ENCODE data around the gene MAPKAPK3.

MAPKAPK3 gene

DNA sequence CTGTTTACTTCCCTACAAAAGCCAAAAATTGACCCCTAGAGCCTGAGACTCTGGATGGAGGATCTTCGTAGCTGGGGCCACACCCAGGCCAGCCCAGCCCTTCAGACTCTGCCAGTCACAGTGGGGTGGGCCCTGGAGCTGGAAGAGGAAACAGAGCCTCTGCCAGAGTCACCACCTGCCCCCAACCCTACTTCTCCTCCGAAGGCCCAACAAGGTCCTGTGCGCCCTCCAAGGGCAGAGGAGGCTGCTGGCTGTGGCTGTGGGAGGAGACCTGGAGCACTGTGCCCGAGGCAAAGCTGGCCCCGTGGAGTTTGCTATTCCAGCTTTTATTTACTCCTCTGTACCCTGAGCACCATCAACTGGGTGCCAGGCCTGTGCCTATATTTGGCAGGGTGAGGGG is 24.4 kb upstream of the MAPKAPK3 start:
- no peaks in the 10 kb centered on the region for H3K27me3 ChIP-seq (ENCODE audit: insufficient read depth, low read length, poor library complexity, severe bottlenecking)
- TF ChIP-seq, protein P1, sequence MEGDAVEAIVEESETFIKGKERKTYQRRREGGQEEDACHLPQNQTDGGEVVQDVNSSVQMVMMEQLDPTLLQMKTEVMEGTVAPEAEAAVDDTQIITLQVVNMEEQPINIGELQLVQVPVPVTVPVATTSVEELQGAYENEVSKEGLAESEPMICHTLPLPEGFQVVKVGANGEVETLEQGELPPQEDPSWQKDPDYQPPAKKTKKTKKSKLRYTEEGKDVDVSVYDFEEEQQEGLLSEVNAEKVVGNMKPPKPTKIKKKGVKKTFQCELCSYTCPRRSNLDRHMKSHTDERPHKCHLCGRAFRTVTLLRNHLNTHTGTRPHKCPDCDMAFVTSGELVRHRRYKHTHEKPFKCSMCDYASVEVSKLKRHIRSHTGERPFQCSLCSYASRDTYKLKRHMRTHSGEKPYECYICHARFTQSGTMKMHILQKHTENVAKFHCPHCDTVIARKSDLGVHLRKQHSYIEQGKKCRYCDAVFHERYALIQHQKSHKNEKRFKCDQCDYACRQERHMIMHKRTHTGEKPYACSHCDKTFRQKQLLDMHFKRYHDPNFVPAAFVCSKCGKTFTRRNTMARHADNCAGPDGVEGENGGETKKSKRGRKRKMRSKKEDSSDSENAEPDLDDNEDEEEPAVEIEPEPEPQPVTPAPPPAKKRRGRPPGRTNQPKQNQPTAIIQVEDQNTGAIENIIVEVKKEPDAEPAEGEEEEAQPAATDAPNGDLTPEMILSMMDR (conservative IDR thresholded peaks at IDR 0.05; ENCODE audit: low read length) = no peak
- no peak for TF ChIP-seq EZH2phosphoT487 (IDR thresholded peaks at IDR 0.05; ENCODE audit: borderline replicate concordance)
- no peaks in the 10 kb centered on the region for H3K9me3 ChIP-seq (ENCODE audit: insufficient read depth, low read depth, low read length)
- no peaks in the 10 kb centered on the region for H4K20me1 ChIP-seq (ENCODE audit: insufficient read depth, low read length, poor library complexity, severe bottlenecking)
- no peak overlapping the region for H2AFZ ChIP-seq (ENCODE audit: low read length)
- H3K9ac ChIP-seq (ENCODE audit: low read depth, low read length, poor library complexity, severe bottlenecking) = no peak overlapping the region
- no peaks in the 10 kb centered on the region for H3K79me2 ChIP-seq (ENCODE audit: insufficient read depth, low read length)
- peaks cover 11% of the 10 kb centered on the region for H3K4me1 ChIP-seq (ENCODE audit: insufficient read depth, low read length, poor library complexity, severe bottlenecking)
- no peak overlapping the region for H3K4me2 ChIP-seq (ENCODE audit: low read depth, low read length, poor library complexity, severe bottlenecking)
- no peaks in the 10 kb centered on the region for H3F3A ChIP-seq (ENCODE audit: low read depth)
- no peak overlapping the region for H3K4me3 ChIP-seq (ENCODE audit: low read length, poor library complexity, severe bottlenecking)
- no peaks in the 10 kb centered on the region for H3K9me2 ChIP-seq (replicated peaks; ENCODE audit: low read depth, low read length)
- H3K36me3 ChIP-seq (ENCODE audit: insufficient read depth, low read length) = no peaks in the 10 kb centered on the region

- TF ChIP-seq, protein P1 (conservative IDR thresholded peaks at IDR 0.05; ENCODE audit: low read length) = no peak
- TF ChIP-seq EZH2phosphoT487 (IDR thresholded peaks at IDR 0.05; ENCODE audit: borderline replicate concordance) = no peak
- Histone ChIP-seq H3K36me3 (ENCODE audit: insufficient read depth, low read length) (no peaks in the 10 kb centered on the region), H2AFZ (ENCODE audit: low read length) (no peak overlapping the region), H3K9ac (ENCODE audit: low read depth, low read length, poor library complexity, severe bottlenecking) (no peak overlapping the region), H3K79me2 (ENCODE audit: insufficient read depth, low read length) (no peaks in the 10 kb centered on the region), H3K4me3 (ENCODE audit: low read length, poor library complexity, severe bottlenecking) (no peak overlapping the region), H3K27me3 (ENCODE audit: insufficient read depth, low read length, poor library complexity, severe bottlenecking) (no peaks in the 10 kb centered on the region), H3K9me2 (replicated peaks; ENCODE audit: low read depth, low read length) (no peaks in the 10 kb centered on the region), H3K9me3 (ENCODE audit: insufficient read depth, low read depth, low read length) (no peaks in the 10 kb centered on the region), H3K4me1 (ENCODE audit: insufficient read depth, low read length, poor library complexity, severe bottlenecking) (peaks cover 11% of the 10 kb centered on the region), H3F3A (ENCODE audit: low read depth) (no peaks in the 10 kb centered on the region), H4K20me1 (ENCODE audit: insufficient read depth, low read length, poor library complexity, severe bottlenecking) (no peaks in the 10 kb centered on the region), H3K4me2 (ENCODE audit: low read depth, low read length, poor library complexity, severe bottlenecking) (no peak overlapping the region)
Measured at GRCh38 chr3:50594253-50594785, 22.6 kb upstream of the MAPKAPK3 start.

- Histone ChIP-seq H3K27me3 (ENCODE audit: insufficient read depth, low read length, poor library complexity, severe bottlenecking) (no peaks in the 10 kb centered on the region), H3F3A (ENCODE audit: low read depth) (no peaks in the 10 kb centered on the region), H2AFZ (ENCODE audit: low read length) (no peak overlapping the region), H3K4me1 (ENCODE audit: insufficient read depth, low read length, poor library complexity, severe bottlenecking) (no peaks in the 10 kb centered on the region), H3K36me3 (ENCODE audit: insufficient read depth, low read length) (no peaks in the 10 kb centered on the region), H4K20me1 (ENCODE audit: insufficient read depth, low read length, poor library complexity, severe bottlenecking) (no peaks in the 10 kb centered on the region), H3K79me2 (ENCODE audit: insufficient read depth, low read length) (no peaks in the 10 kb centered on the region), H3K9me2 (replicated peaks; ENCODE audit: low read depth, low read length) (no peaks in the 10 kb centered on the region), H3K4me2 (ENCODE audit: low read depth, low read length, poor library complexity, severe bottlenecking) (no peak overlapping the region), H3K9me3 (ENCODE audit: insufficient read depth, low read depth, low read length) (no peaks in the 10 kb centered on the region), H3K4me3 (ENCODE audit: low read length, poor library complexity, severe bottlenecking) (no peak overlapping the region), H3K9ac (ENCODE audit: low read depth, low read length, poor library complexity, severe bottlenecking) (no peak overlapping the region)
- no peak for TF ChIP-seq EZH2phosphoT487 (IDR thresholded peaks at IDR 0.05; ENCODE audit: borderline replicate concordance)
- TF ChIP-seq, protein P1 (conservative IDR thresholded peaks at IDR 0.05; ENCODE audit: low read length) = no peak
Measured at GRCh38 chr3:50599115-50599715, 17.7 kb upstream of the MAPKAPK3 start.
